HG03469 (cell line): ENCODE measurements around the gene RPN1.

Experiments
- ATAC-seq: cut with Tn5 transposase; IDR thresholded peaks from one replicate; pipeline ENCODE4 v1.9.1; 2021; ENCODE audit warnings: mild to moderate bottlenecking, moderate library complexity, moderate number of reproducible peaks; ENCODE audit not compliant: unreplicated experiment

The RPN1 gene

DNA sequence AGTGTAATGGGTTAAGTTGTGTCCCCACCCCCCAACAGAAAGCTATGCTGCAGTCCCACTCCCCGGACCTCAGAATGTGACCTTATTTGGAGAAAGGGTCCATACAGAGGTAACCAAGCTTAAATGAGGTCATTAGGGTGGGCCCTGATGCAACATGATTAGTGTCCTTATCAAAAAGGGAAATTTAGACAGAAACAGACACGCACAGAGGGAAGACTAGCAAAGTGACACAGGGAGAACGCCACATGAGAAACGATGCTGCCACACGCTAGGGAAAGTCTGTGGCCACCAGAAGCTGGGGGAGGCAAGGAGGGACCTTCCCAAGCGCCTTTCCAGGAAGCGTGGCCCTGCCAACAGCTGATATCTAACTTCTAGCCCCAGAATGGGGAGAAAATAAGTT, 65.4 kb downstream of the RPN1 start:
- ATAC-seq, result no peak

DNA sequence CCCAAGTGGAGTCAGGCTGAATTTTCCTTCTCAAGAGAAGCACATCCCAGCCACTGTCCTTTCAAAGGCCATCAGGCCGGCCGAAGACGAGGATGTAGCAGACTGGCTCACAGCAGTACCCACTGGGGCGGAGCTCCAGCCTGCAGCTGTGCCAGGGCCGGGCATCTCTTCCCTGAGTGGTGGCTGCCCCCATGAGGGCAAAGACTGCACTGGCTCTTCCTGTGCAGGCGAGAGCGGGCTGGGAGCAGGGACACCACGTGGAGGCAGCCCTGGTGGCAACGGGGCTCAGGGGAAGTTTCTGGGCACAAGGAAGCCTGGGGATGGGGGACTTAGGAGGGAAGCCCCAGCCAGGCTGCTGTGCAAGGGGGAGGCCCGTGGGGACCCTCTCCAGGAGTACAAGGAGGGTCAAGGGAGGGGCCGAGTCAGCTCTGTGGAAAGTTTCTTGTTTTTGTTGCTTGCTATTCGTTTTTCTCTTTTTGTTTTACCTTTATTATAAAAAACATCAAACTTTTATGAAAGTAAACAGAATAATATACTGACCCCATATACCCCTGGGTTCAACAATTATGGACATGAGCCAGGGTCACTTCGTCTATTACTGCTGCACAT, 66.1 kb downstream of the RPN1 start:
- ATAC-seq, result no peak

DNA sequence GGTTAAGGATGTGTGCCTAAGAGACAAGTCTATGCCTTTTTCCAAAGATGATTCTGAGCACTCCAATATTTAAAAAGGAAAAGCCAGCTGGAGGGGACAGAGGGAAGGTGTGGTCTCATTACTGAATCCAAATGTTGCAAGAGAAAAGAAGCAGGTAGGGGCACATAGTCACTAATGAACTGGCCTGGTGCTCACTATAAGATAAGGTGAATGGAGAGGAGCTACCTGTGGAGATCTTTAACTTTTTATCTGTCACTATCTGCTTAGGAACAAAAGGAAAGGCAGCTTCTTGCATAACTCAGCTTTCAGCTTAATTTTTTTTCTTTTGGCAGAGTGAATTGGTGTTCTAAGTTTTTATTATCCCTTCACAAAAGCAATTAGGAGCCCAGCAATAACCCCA, 69.1 kb downstream of the RPN1 start:
- no peak for ATAC-seq

DNA sequence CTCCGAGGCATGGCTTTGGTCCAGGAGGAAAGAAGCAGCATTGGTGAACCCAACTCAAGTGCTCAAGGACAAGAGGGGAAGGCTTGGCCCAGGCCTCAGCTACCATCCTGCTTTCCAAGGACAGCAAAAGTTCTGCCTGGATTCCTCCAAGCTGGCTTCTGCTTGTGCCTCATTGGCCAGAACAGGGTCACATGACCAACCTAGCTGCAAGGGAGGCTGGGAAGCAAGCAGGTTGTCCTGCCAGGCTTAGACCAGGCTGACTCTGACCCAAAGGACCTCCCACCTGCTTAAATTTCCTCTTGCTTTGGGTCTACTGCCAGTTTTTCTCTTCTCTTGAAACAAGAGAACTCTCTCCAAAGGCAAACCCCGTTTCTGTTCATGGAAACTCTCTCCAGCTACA, 70.7 kb downstream of the RPN1 start:
- no peak for ATAC-seq

DNA sequence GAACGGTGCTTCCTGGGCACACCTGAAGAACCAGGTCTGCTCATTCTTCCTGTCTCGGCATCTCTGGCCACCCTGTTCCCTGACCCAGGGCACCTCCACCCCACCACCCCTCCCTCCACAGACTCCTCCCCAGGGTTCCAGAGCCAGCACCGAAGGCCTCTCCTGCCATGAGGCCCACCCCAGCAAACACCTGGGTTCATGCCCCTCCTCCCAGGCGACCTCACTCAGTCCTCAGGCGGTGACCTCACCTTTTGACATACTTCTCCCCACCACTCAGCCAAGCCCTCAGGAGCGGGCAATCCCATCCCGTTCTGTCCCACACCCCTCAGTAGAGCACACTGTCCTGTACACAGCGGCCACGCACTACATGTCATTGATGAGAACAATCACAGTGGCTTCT, 72.3 kb downstream of the RPN1 start:
- no peak for ATAC-seq

DNA sequence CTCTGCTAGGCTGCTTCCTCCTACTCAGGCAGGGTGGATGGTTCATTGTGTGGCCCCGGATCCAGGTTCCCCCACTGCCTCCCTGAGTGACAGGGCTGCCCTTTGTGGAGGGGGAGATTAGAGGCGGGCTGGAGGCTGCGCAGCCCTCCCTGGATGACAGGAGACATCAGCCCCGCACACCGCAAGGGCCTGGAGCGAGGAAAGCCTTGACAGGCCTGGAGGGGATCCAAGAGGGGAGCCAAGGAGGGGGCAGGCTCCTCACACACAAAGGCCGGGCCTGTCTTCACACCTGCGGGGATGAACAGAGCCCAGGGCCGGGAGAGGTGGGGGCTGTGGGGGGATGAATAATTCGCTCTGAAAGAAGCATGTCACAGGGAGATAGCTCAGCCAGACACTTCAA, 72.9 kb downstream of the RPN1 start:
- no peak for ATAC-seq

DNA sequence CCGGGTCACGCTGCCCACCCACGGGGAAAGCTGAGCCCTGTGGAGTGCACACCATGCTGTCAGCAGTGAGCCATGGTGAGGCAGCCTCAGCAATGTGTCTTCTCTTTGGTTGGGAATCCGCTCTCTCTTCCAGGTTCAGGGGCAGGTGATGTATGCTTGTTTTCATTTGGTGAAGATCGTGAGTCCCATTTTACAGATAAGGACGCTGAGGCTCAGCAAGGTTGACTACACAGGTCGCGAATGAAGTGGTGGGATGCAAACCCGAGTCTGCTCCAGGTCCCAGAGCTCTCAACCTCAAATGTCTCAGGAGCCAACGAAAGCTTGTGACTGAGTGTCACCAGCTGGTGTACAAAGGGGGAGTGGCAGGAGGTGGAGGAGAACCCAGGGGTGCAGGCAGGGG, 74.3 kb downstream of the RPN1 start:
- no peak for ATAC-seq

DNA sequence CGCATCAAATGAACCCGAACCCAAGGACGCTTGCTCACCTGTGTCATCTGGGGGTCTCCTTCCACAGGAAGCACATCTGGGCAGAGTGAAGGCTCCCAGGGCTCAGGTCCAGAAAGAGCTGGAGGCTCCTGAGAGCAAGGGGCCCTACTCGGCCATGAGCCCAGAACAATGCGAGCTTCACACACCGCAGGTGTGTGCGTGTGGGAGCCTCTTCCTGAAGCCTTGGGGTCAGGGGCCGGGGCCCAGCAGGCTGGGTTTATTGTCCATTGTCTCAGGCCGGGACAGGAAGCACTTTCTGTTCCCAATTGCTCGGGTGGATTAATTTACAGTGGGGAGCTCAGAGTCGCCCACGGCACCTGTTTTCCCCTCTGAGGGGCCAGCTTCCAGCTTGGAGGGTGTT, 74.8 kb downstream of the RPN1 start:
- ATAC-seq, result no peak

DNA sequence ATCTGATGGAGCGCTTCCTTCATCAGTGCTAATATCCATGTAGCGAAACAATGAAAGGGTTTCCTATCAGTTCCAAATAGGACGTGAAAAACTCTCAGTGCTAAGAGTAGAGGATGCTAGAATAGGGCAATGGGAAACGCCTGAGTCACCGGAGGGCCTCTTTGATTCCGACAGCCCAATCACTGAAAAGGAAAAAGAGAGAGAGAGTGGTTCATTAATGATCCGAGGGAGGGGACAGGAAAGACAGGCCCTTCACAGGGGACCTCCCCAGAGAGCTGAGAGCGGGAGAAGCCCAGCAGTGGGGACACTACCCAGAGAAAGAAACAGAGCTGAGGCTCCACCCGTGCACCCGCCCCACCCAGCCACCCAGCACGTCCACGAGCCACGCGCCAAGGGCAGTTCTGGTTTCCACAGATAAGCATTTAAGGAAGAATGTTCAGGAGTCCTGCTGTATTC, 76.9 kb downstream of the RPN1 start:
- no peak for ATAC-seq

DNA sequence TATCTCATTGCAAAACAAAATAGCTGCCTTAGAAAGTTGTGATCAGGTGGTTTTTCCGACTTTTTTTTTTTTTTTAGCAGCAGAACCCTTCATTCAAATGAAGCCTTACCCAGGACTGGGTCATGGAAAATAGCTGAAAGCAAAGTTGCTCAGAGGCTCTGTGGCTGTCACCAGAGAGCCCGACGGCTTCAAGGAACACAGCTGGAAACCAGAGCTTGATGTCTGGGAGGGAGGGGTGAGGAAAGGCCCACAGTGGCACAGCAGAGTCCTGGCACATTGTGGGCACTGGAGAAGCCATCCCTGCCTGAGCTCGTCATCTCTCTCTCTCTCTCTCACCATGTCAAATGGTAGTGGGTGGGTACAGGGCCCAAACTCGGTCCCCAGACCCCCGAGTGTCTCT, 77.5 kb downstream of the RPN1 start:
- no peak for ATAC-seq

DNA sequence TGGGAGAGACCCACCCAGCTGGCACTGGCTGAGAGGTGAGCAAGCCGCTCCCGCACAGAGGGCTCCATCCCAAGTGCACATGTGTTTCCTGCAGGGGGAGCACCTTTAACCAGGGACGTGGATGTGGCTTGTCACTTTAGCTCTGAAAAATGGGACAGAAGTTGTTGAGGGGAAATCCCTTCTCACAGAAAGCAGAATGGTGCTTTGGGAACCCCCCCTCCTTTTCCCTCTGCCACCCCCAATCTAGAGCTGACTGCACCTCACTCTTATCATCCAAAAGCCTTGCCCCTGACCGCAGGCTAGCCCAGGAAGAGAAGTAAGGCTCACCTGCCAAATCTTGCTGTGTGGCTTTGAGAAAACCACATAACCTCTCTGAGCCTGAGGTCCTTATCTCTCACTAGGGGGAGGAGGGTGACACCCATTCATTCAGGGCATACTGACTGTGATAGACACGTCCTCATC, 77.9 kb downstream of the RPN1 start:
- no peak for ATAC-seq

DNA sequence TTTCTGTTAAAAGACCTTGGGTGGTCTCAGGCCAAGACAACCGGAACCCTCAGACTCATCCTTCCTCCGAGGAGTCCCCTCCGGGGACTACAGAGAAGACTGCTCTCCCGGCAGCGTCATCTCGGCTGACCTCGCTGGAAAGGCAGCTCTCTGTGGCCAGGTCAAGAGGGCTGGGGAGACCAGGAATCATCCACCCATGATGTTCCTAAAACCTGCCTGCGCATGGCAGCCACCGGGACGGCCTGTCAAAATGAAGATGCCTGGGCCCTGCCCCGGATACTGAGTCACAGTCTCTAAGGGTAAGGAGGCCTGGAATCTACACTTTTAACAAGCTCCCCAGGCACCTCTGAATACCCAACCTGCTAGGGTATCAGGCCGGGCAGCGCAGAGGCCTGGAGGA, 78.6 kb downstream of the RPN1 start:
- no peak for ATAC-seq
